Measurements from ENCODE around the gene PLAAT5. TPM values are rescaled to one million over a fixed set of nuclear protein-coding genes. Genes with fewer than 3 reads are reported as not detected.

Gene PLAAT5
- polyA plus RNA-seq, 3 donors: 0.07 to 0.62 TPM; not detected in 1

DNA sequence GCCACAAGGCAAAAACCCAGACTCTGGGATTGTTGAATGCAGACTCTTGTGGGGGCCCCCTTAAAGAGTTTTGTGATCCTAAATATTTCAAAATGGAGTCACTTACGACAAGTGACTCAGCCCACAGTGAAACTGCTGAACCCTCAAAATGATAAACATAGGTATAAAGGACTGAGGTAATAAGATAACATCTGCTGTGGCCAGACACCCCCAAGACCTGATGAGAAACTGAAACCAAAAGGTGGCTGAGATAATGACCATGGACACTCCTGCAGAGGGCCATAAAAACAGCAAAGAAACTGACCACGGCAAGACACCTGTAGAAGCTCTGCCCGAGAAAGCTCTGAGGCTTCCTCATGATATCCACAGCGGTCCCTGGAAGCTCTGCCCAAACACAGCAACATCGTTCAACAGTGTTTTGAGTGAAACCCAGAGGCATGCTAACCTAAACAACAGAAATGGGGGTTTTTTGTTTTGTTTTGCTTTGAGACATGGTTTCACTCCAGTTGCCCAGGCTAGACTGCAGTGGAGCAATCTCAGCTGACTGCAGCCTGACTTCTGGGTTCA is 44.0 kb upstream of the PLAAT5 start:
- 87% methylated on average over 3 of the region's 5 CpGs for WGBS (ENCODE audit: insufficient coverage)
- Mint-ChIP-seq H3K4me3 (no peak overlapping the region), H3K4me1 (peaks cover 43% of the 10 kb centered on the region), H3K36me3 (peaks cover 4 to 7% of the 10 kb centered on the region in 2 donors), H3K27me3 (ENCODE audit: low read depth in 3 of 3) (peaks cover 4 to 10% (median 5%) of the 10 kb centered on the region in 3 donors), H3K27ac (peak overlapping the region in 1 of 7 donors; percentile 26), H3K9me3 (no peaks in the 10 kb centered on the region)
- Histone ChIP-seq H3K9ac (ENCODE audit: insufficient read depth, low read length, poor library complexity, severe bottlenecking) (no peak overlapping the region), H3K36me3 (replicated peaks in 1 of 2; ENCODE audit: control insufficient read depth in 1 of 2, insufficient read depth in 2 of 2, low read length in 2 of 2) (no peaks in the 10 kb centered on the region), H3K4me1 (ENCODE audit: control insufficient read depth in 1 of 2, insufficient read depth in 2 of 2, low read length in 2 of 2) (peaks cover 25 to 37% of the 10 kb centered on the region in 2 donors), H3K79me2 (ENCODE audit: insufficient read depth, low read length) (no peaks in the 10 kb centered on the region), H3K9me3 (replicated peaks in 1 of 2; ENCODE audit: control insufficient read depth in 1 of 2, insufficient read depth in 1 of 2, low read length in 2 of 2) (no peaks in the 10 kb centered on the region), H3K4me3 (replicated peaks in 1 of 3; ENCODE audit: low read depth in 2 of 3, low read length in 3 of 3) (no peak overlapping the region), H3K4me2 (replicated peaks; ENCODE audit: extremely low read depth, low read length, poor library complexity, severe bottlenecking) (no peak overlapping the region), H4K20me1 (ENCODE audit: insufficient read depth, low read length) (no peaks in the 10 kb centered on the region), H2AFZ (ENCODE audit: insufficient read depth, low read depth, low read length, poor library complexity, severe bottlenecking) (no peak overlapping the region), H3K27me3 (ENCODE audit: control insufficient read depth in 2 of 2, insufficient read depth in 2 of 2, low read length in 2 of 2) (no peaks in the 10 kb centered on the region), H3K27ac (ENCODE audit: low read depth in 1 of 2, low read length in 2 of 2) (no peak overlapping the region)
- DNase-seq: no peak
- intact Hi-C loops (cut with micrococcal nuclease): no loop called here
- no peak for TF ChIP-seq CTCF (IDR thresholded peaks at IDR 0.05)

- 44% methylated on average over 3 of the region's 3 CpGs for WGBS (ENCODE audit: insufficient coverage)
- Histone ChIP-seq H4K20me1 (ENCODE audit: insufficient read depth, low read length) (no peaks in the 10 kb centered on the region), H2AFZ (ENCODE audit: insufficient read depth, low read depth, low read length, poor library complexity, severe bottlenecking) (no peak overlapping the region), H3K9ac (ENCODE audit: insufficient read depth, low read length, poor library complexity, severe bottlenecking) (no peak overlapping the region), H3K4me2 (replicated peaks; ENCODE audit: extremely low read depth, low read length, poor library complexity, severe bottlenecking) (no peak overlapping the region), H3K79me2 (ENCODE audit: insufficient read depth, low read length) (no peaks in the 10 kb centered on the region), H3K4me3 (replicated peaks in 1 of 3; ENCODE audit: low read depth in 2 of 3, low read length in 3 of 3) (no peak overlapping the region), H3K27me3 (ENCODE audit: control insufficient read depth in 2 of 2, insufficient read depth in 2 of 2, low read length in 2 of 2) (no peaks in the 10 kb centered on the region), H3K4me1 (ENCODE audit: control insufficient read depth in 1 of 2, insufficient read depth in 2 of 2, low read length in 2 of 2) (peaks cover 25 to 37% of the 10 kb centered on the region in 2 donors), H3K9me3 (replicated peaks in 1 of 2; ENCODE audit: control insufficient read depth in 1 of 2, insufficient read depth in 1 of 2, low read length in 2 of 2) (no peaks in the 10 kb centered on the region), H3K27ac (ENCODE audit: low read depth in 1 of 2, low read length in 2 of 2) (no peak overlapping the region), H3K36me3 (replicated peaks in 1 of 2; ENCODE audit: control insufficient read depth in 1 of 2, insufficient read depth in 2 of 2, low read length in 2 of 2) (no peaks in the 10 kb centered on the region)
- DNase-seq: no peak
- H3K9me3 Mint-ChIP-seq: no peaks in the 10 kb centered on the region
- H3K4me1 Mint-ChIP-seq: peaks cover 42% of the 10 kb centered on the region
- no peak for TF ChIP-seq CTCF (IDR thresholded peaks at IDR 0.05)
- no peak overlapping the region for H3K4me3 Mint-ChIP-seq
- H3K36me3 Mint-ChIP-seq: peaks cover 4 to 7% of the 10 kb centered on the region in 2 donors
- H3K27ac Mint-ChIP-seq: peak overlapping the region in 1 of 7 donors; percentile 65
- intact Hi-C loops (cut with micrococcal nuclease): no loop called here
- H3K27me3 Mint-ChIP-seq (ENCODE audit: low read depth in 3 of 3): peaks cover 5 to 10% (median 7%) of the 10 kb centered on the region in 3 donors
Observed at GRCh38 chr11:63534076-63534475, 43.1 kb upstream of the PLAAT5 start.
